ENCODE data around the gene MAX.

DNA sequence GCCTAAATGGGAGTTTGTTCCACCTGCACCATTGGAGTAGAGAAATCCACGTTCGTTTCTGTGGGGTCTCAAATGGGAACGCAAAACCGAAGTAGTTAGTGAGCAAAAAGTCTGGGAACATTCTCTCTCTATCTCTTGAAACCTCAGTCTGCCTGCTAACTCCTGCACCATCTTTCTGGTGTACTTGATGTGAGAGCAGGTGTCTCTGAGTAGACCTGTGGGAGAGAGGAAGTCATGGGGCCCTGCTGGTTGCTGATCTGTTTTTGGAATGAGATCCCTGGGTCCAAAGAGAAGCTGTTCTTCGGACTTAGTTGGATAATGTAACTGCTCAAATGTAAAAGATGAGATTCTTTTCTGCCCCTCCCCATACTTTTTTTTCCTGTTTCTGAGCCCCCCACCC is 57.3 kb downstream of the MAX start:
- TF ChIP-seq POLR2A (IDR thresholded peaks at IDR 0.05) = no peak
- TF ChIP-seq, protein P1, sequence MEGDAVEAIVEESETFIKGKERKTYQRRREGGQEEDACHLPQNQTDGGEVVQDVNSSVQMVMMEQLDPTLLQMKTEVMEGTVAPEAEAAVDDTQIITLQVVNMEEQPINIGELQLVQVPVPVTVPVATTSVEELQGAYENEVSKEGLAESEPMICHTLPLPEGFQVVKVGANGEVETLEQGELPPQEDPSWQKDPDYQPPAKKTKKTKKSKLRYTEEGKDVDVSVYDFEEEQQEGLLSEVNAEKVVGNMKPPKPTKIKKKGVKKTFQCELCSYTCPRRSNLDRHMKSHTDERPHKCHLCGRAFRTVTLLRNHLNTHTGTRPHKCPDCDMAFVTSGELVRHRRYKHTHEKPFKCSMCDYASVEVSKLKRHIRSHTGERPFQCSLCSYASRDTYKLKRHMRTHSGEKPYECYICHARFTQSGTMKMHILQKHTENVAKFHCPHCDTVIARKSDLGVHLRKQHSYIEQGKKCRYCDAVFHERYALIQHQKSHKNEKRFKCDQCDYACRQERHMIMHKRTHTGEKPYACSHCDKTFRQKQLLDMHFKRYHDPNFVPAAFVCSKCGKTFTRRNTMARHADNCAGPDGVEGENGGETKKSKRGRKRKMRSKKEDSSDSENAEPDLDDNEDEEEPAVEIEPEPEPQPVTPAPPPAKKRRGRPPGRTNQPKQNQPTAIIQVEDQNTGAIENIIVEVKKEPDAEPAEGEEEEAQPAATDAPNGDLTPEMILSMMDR (IDR thresholded peaks at IDR 0.05) = no peak
